GM23338 (cell line): Measurements from ENCODE around the gene ARL10. TPM values are rescaled to one million over a fixed set of nuclear protein-coding genes. Genes with fewer than 3 reads are reported as not detected.

ENCODE experiments used
- ATAC-seq: fragments of 200-7000 bp; cut with Tn5 transposase; 3 replicates; pipeline ENCODE4 v1.9.1; 2020
- DNase-seq: peaks from one replicate; pipeline ENCODE4 v3.0.0-alpha.2; 2015; ENCODE audit warnings: low spot score
- H2AFZ ChIP-seq: fragments of 200-600 bp; sonication (generic); 2 replicates; pipeline ENCODE4 v1.8.0; 2016; ENCODE audit warnings: antibody characterized with exemption, mild to moderate bottlenecking, moderate library complexity
- H3F3A ChIP-seq: fragments of 200-600 bp; sonication (generic); replicated peaks from 2 replicates; pipeline ENCODE4 v1.8.0; 2017; ENCODE audit warnings: antibody characterized with exemption, mixed run types, low read depth
- H3K27ac ChIP-seq: fragments of 200-600 bp; sonication (generic); 2 replicates; pipeline ENCODE4 v1.6.1; 2016; ENCODE audit warnings: low read depth
- H3K27me3 ChIP-seq: fragments of 200-600 bp; sonication (generic); 2 replicates; pipeline ENCODE4 v1.8.0; 2016; ENCODE audit warnings: mild to moderate bottlenecking, mixed run types, moderate library complexity; ENCODE audit not compliant: insufficient read depth
- H3K36me3 ChIP-seq: fragments of 200-600 bp; sonication (generic); 2 replicates; pipeline ENCODE4 v1.8.0; 2016; ENCODE audit warnings: mild to moderate bottlenecking; ENCODE audit not compliant: insufficient read depth
- H3K4me1 ChIP-seq: fragments of 200-600 bp; sonication (generic); 2 replicates; pipeline ENCODE4 v1.8.0; 2016; ENCODE audit warnings: mild to moderate bottlenecking, moderate library complexity; ENCODE audit not compliant: insufficient read depth
- H3K4me2 ChIP-seq: fragments of 200-600 bp; sonication (generic); 2 replicates; pipeline ENCODE4 v1.7.1; 2017; ENCODE audit warnings: mixed run types
- H3K4me3 ChIP-seq: fragments of 200-600 bp; sonication (generic); 2 replicates; pipeline ENCODE4 v1.6.1; 2016; ENCODE audit warnings: mixed run types
- H3K79me2 ChIP-seq: fragments of 200-600 bp; sonication (generic); replicated peaks from 2 replicates; pipeline ENCODE4 v1.8.0; 2017; ENCODE audit warnings: mild to moderate bottlenecking; ENCODE audit not compliant: insufficient read depth
- H3K9me2 ChIP-seq: fragments of 200-600 bp; sonication (generic); 2 replicates; pipeline ENCODE4 v1.8.0; 2017; ENCODE audit not compliant: insufficient read depth
- H4K20me1 ChIP-seq: fragments of 200-600 bp; sonication (generic); replicated peaks from 2 replicates; pipeline ENCODE4 v1.8.0; 2017; ENCODE audit warnings: mild to moderate bottlenecking; ENCODE audit not compliant: insufficient read depth
- H3K27ac Mint-ChIP-seq: 2 replicates; pipeline ENCODE4 v1.8.0; 2020; ENCODE audit warnings: inconsistent platforms, mild to moderate bottlenecking, moderate library complexity, mixed read lengths
- H3K27me3 Mint-ChIP-seq: 3 replicates; pipeline ENCODE4 v1.8.0; 2022; ENCODE audit warnings: low read depth, mild to moderate bottlenecking, moderate library complexity, mixed read lengths, inconsistent platforms; ENCODE audit not compliant: insufficient read depth, poor library complexity
- H3K36me3 Mint-ChIP-seq: 3 replicates; pipeline ENCODE4 v1.8.0; 2021; ENCODE audit warnings: low read depth, mild to moderate bottlenecking, inconsistent platforms, moderate library complexity, mixed read lengths
- H3K4me1 Mint-ChIP-seq: 3 replicates; pipeline ENCODE4 v1.8.0; 2020; ENCODE audit warnings: mild to moderate bottlenecking, inconsistent platforms, mixed read lengths
- H3K4me3 Mint-ChIP-seq: 3 replicates; pipeline ENCODE4 v1.8.0; 2021; ENCODE audit warnings: moderate library complexity, mild to moderate bottlenecking, inconsistent platforms, mixed read lengths
- H3K9me3 Mint-ChIP-seq: 3 replicates; pipeline ENCODE4 v1.8.0; 2020; ENCODE audit warnings: moderate library complexity, mild to moderate bottlenecking, inconsistent platforms, mixed read lengths
- EZH2 ChIP-seq: fragments of 200-600 bp; sonication (generic); IDR thresholded peaks from one replicate; pipeline ENCODE4 v1.8.0; 2017; ENCODE audit warnings: antibody characterized with exemption, mild to moderate bottlenecking, low read depth; ENCODE audit not compliant: unreplicated experiment
- EZH2phosphoT487 ChIP-seq: fragments of 200-600 bp; sonication (generic); IDR thresholded peaks from one replicate; pipeline ENCODE4 v1.8.1; 2018; ENCODE audit warnings: antibody characterized with exemption; ENCODE audit not compliant: unreplicated experiment
- JUNB ChIP-seq: IDR thresholded peaks from one replicate; pipeline ENCODE4 v1.6.1; 2016; ENCODE audit warnings: antibody characterized with exemption; ENCODE audit not compliant: unreplicated experiment
- NANOG ChIP-seq: IDR thresholded peaks from 2 replicates; pipeline ENCODE4 v1.6.1; 2016; ENCODE audit warnings: antibody characterized with exemption, borderline replicate concordance
- STAT1 ChIP-seq: IDR thresholded peaks from one replicate; pipeline ENCODE4 v1.6.1; 2016; ENCODE audit warnings: antibody characterized with exemption; ENCODE audit not compliant: unreplicated experiment
- ZNF114 ChIP-seq: fragments of 250-450 bp; sonication (Bioruptor Pico); IDR thresholded peaks from 2 replicates; pipeline ENCODE4 v1.5.0; 2020; ENCODE audit warnings: mild to moderate bottlenecking, moderate library complexity
- ZNF331 ChIP-seq: fragments of 250-450 bp; sonication (Bioruptor Pico); IDR thresholded peaks from 2 replicates; pipeline ENCODE4 v1.5.0; 2020; ENCODE audit warnings: low read depth, mild to moderate bottlenecking, moderate library complexity
- polyA plus RNA-seq: library from polyadenylated mRNA; unstranded; fragments of >200 nt; fragmentation: Nextera tagmentation; extraction: Ambion mirVana; gene quantifications from 2 replicates; pipeline ENCODE4 v1.2.1, GENCODE V29; 2016
- total RNA-seq: library from RNA; depleted of rRNA; stranded (reverse); fragments of >200 nt; shearing (Covaris generic); gene quantifications from 2 replicates; pipeline ENCODE4 v1.2.3, GENCODE V29; 2014
- TF ChIP-seq, protein P1 (sequence below): IDR thresholded peaks from one replicate; pipeline ENCODE4 v1.6.1; 2018; ENCODE audit warnings: antibody characterized with exemption; ENCODE audit not compliant: unreplicated experiment
- TF ChIP-seq, protein P2 (sequence below): IDR thresholded peaks from 2 replicates; pipeline ENCODE4 v1.6.1; 2016; ENCODE audit warnings: antibody characterized with exemption

ARL10 gene
- total and polyA plus RNA-seq, 2 experiments from 2014 or later, result 2.5 to 7.9 TPM

DNA sequence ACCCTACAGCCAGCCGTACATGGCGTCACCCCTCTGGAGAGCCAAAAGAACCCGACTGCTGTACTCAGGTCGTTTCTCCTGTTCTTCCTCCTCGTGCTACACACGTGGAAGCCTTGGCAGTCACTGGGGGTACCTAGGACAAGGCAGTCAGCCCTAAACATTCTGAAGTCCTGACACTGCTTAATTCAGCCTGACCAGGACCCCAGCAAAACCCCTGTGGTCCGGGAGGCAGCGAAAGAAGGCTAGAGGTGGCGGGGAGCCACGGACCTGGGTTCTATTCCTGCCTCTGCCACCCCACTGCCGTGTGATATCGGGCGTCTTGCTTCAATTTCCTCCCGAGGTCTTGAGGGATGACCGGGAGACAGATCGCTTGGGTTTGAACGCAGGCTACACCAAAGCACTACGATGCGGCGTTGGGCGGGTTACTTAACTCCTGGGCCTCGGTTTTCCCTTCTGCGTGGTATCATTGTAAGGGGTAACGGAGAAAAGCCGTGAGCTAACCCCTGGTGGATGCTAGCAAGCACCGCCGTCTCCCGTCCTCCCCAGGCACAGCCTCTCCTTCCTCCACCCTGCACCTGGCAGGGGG lies 429 bp upstream of the ARL10 start (continued):
- TF ChIP-seq, protein P1, sequence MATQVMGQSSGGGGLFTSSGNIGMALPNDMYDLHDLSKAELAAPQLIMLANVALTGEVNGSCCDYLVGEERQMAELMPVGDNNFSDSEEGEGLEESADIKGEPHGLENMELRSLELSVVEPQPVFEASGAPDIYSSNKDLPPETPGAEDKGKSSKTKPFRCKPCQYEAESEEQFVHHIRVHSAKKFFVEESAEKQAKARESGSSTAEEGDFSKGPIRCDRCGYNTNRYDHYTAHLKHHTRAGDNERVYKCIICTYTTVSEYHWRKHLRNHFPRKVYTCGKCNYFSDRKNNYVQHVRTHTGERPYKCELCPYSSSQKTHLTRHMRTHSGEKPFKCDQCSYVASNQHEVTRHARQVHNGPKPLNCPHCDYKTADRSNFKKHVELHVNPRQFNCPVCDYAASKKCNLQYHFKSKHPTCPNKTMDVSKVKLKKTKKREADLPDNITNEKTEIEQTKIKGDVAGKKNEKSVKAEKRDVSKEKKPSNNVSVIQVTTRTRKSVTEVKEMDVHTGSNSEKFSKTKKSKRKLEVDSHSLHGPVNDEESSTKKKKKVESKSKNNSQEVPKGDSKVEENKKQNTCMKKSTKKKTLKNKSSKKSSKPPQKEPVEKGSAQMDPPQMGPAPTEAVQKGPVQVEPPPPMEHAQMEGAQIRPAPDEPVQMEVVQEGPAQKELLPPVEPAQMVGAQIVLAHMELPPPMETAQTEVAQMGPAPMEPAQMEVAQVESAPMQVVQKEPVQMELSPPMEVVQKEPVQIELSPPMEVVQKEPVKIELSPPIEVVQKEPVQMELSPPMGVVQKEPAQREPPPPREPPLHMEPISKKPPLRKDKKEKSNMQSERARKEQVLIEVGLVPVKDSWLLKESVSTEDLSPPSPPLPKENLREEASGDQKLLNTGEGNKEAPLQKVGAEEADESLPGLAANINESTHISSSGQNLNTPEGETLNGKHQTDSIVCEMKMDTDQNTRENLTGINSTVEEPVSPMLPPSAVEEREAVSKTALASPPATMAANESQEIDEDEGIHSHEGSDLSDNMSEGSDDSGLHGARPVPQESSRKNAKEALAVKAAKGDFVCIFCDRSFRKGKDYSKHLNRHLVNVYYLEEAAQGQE, result no peak
- TF ChIP-seq EZH2phosphoT487, result no peak
- no peak for TF ChIP-seq ZNF331
- TF ChIP-seq, protein P2, sequence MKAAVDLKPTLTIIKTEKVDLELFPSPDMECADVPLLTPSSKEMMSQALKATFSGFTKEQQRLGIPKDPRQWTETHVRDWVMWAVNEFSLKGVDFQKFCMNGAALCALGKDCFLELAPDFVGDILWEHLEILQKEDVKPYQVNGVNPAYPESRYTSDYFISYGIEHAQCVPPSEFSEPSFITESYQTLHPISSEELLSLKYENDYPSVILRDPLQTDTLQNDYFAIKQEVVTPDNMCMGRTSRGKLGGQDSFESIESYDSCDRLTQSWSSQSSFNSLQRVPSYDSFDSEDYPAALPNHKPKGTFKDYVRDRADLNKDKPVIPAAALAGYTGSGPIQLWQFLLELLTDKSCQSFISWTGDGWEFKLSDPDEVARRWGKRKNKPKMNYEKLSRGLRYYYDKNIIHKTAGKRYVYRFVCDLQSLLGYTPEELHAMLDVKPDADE, result no peak
- TF ChIP-seq EZH2, result no peak
- TF ChIP-seq NANOG, result no peak
- no peak for TF ChIP-seq STAT1
- TF ChIP-seq JUNB, result no peak

DNA sequence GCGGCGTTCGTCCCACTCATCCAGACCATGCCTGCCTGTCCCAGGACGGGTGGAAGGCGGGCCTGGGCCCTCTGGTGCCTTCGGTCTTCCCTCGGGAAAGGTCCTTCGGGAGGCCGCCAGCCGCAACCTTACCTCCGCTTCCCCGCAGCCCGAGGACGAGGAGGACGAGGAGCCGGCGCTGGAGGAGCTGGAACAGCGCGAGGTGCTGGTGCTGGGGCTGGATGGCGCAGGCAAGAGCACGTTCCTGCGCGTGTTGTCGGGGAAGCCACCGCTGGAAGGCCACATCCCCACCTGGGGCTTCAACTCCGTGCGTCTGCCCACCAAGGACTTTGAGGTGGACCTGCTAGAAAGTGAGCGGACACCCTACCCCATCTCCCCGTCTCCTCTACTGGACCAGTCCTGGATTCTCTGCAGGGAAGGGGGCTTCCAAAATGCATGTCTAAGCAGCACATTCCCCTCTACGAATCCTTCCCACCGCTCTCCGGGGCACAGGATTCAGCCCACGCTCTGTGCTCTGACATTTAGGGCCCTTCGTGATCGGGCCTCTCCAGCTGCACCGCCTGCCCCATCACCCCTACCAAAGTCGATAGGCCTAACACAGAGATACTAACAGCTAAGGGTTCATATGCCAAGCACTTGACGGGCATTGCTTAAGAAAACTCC lies 1.1 kb downstream of the ARL10 start:
- H3K27me3 Mint-ChIP-seq, result peaks cover 44% of the 10 kb centered on the region
- H3K27me3 ChIP-seq, result peaks cover 57% of the 10 kb centered on the region
- no peaks in the 10 kb centered on the region for H3K9me3 Mint-ChIP-seq
- H3K79me2 ChIP-seq, result no peaks in the 10 kb centered on the region
- H3K4me2 ChIP-seq, result peak overlapping the region; percentile 88
- no peaks in the 10 kb centered on the region for H3K36me3 ChIP-seq
- peaks cover 3% of the 10 kb centered on the region; the same call in 1 of the 2 replicates for H3K4me1 ChIP-seq
- no peaks in the 10 kb centered on the region for H3F3A ChIP-seq
- ATAC-seq (peak; percentile 22), DNase-seq (peak; percentile 83)
- peak overlapping the region; percentile 72 for H3K4me3 Mint-ChIP-seq
- no peaks in the 10 kb centered on the region for H3K9me2 ChIP-seq
- no peak overlapping the region for H3K27ac ChIP-seq
- H2AFZ ChIP-seq, result peak overlapping the region; percentile 96
- peak overlapping the region; percentile 83 for H3K4me3 ChIP-seq
- H3K36me3 Mint-ChIP-seq, result peaks cover 15% of the 10 kb centered on the region
- peaks cover 3% of the 10 kb centered on the region; the same call in 2 of the 3 replicates for H3K4me1 Mint-ChIP-seq
- H3K27ac Mint-ChIP-seq, result no peak overlapping the region
- TF ChIP-seq ZNF114 (CRISPR knock-in tag), result no peak
- H4K20me1 ChIP-seq, result peaks cover 6% of the 10 kb centered on the region; the same call in 1 of the 2 replicates
